K562 (cell line): ENCODE results near the gene CDCA5. TPM values are rescaled to one million over a fixed set of nuclear protein-coding genes. Genes with fewer than 3 reads are reported as not detected.

ENCODE experiments used
- ARID2 ChIP-seq: fragments of 450-650 bp; IDR thresholded peaks from 2 replicates; pipeline ENCODE4 v1.6.1; 2017; ENCODE audit warnings: antibody characterized with exemption, mild to moderate bottlenecking
- ATF4 ChIP-seq: fragments of 450-650 bp; formaldehyde crosslinking; IDR thresholded peaks from 2 replicates; pipeline ENCODE4 v1.4.0; 2022; ENCODE audit warnings: mild to moderate bottlenecking, moderate library complexity
- CBX8 ChIP-seq: fragments of 200-600 bp; sonication (generic); IDR thresholded peaks from 2 replicates; pipeline ENCODE4 v1.6.1; 2012; ENCODE audit warnings: borderline replicate concordance, mixed run types, low read depth, mild to moderate bottlenecking, moderate library complexity, mixed read lengths, low read length, control low read depth, inconsistent platforms; ENCODE audit not compliant: poor library complexity, severe bottlenecking; ENCODE audit errors: extremely low read depth
- EP400 ChIP-seq: fragments of 450-650 bp; IDR thresholded peaks from 2 replicates; pipeline ENCODE4 v1.6.1; 2017; ENCODE audit warnings: antibody characterized with exemption, mild to moderate bottlenecking, moderate library complexity
- GATAD2B ChIP-seq: fragments of 450-650 bp; IDR thresholded peaks from 2 replicates; pipeline ENCODE4 v1.6.1; 2017; ENCODE audit warnings: mild to moderate bottlenecking, borderline replicate concordance
- HBP1 ChIP-seq: fragments of 450-650 bp; formaldehyde crosslinking; IDR thresholded peaks from 2 replicates; pipeline ENCODE4 v1.4.0; 2022; ENCODE audit warnings: missing genetic modification characterization
- HNRNPK ChIP-seq: fragments of 200-400 bp; formaldehyde crosslinking; IDR thresholded peaks from one replicate; pipeline ENCODE4 v1.6.1; 2018; ENCODE audit warnings: mild to moderate bottlenecking, low read depth, low read length; ENCODE audit not compliant: poor library complexity, severe bottlenecking
- RNF219 ChIP-seq: fragments of 250-450 bp; sonication (Bioruptor Pico); IDR thresholded peaks from 2 replicates; pipeline ENCODE4 v1.5.0; 2022; ENCODE audit warnings: mild to moderate bottlenecking
- SMARCE1 ChIP-seq: fragments of 450-650 bp; IDR thresholded peaks from 2 replicates; pipeline ENCODE4 v1.7.1; 2016; ENCODE audit warnings: mild to moderate bottlenecking
- STAT6 ChIP-seq: sonication (generic); formaldehyde crosslinking; IDR thresholded peaks from 2 replicates; pipeline ENCODE4 v1.8.1; 2023; ENCODE audit warnings: mild to moderate bottlenecking, missing genetic modification reagents
- USF2 ChIP-seq: sonication (generic); formaldehyde crosslinking; IDR thresholded peaks from 2 replicates; pipeline ENCODE4 v1.5.0; 2020; ENCODE audit warnings: missing genetic modification reagents
- ZBTB7A ChIP-seq: IDR thresholded peaks from 2 replicates; pipeline ENCODE4 v1.6.1; 2011; ENCODE audit warnings: low read depth, mild to moderate bottlenecking, low read length, moderate library complexity, borderline replicate concordance; ENCODE audit not compliant: control insufficient read depth
- ZNF354B ChIP-seq: fragments of 250-450 bp; sonication (Bioruptor Pico); IDR thresholded peaks from 2 replicates; pipeline ENCODE4 v1.4.0; 2020
- ZNF707 ChIP-seq: fragments of 250-450 bp; sonication (Bioruptor Pico); conservative IDR thresholded peaks from 2 replicates; pipeline ENCODE4 v1.8.0; 2022; ENCODE audit warnings: inconsistent platforms, mild to moderate bottlenecking, moderate library complexity
- ZNF717 ChIP-seq: fragments of 250-450 bp; sonication (Bioruptor Pico); IDR thresholded peaks from 2 replicates; pipeline ENCODE4 v1.5.0; 2021
- ZNF740 ChIP-seq, 3 experiments: fragments of 200-800 bp in 1 of 3; sonication (Bioruptor generic) in 1 of 3; sonication (generic) in 1 of 3; formaldehyde crosslinking in 1 of 3; IDR thresholded peaks; 2 replicates each; pipeline versions ENCODE4 v1.6.1 to v1.8.0; 2016 to 2022; ENCODE audit warnings: mild to moderate bottlenecking in 2 of 3, missing compliant biosample characterization in 2 of 3, missing genetic modification characterization in 2 of 3, missing genetic modification reagents in 1 of 3
- polyA plus RNA-seq, 8 experiments: library from polyadenylated mRNA; depleted of rRNA in 4 of 8; stranded (reverse) in 5 of 8; unstranded in 3 of 8; fragments of >200 nt; fragmentation: Nextera tagmentation in 2 of 8; fragmentation: Illumina TruSeq in 1 of 8; extraction: Ambion mirVana in 2 of 8; extraction: Trizol in 1 of 8; gene quantifications; 2 replicates each; pipeline versions ENCODE4 v1.2.1 to v1.2.3, GENCODE V29; 2011 to 2014; ENCODE audit warnings: inconsistent platforms in 1 of 8, missing spikeins in 1 of 8
- total RNA-seq, 7 experiments: library from RNA; depleted of rRNA in 6 of 7; stranded (reverse); fragments of >200 nt in 6 of 7; fragmentation: Illumina TruSeq in 2 of 7; extraction: Trizol in 2 of 7; gene quantifications; 2 replicates each; pipeline versions ENCODE4 v1.2.1 to v1.2.3, GENCODE V29; 2011 to 2021; ENCODE audit warnings: low replicate concordance in 1 of 7

The CDCA5 gene
- total and polyA plus RNA-seq, 9 of the 15 experiments (the other 6 are each of a cell fraction or from before 2014, with no cell fraction given) = 18.9 to 94.3 (median 64.6) TPM

GRCh38 chr11:65117206-65118096, 33.6 kb upstream of the CDCA5 start, which contains the start of gene ZNHIT2 (continued):
- TF ChIP-seq HNRNPK (no peak), ZNF707 (CRISPR knock-in tag) (no peak), ZBTB7A (no peak; the same call in 1 of the 2 replicates), HBP1 (CRISPR knock-in tag) (no peak), STAT6 (CRISPR knock-in tag) (0 out of 2 replicates have a peak, but pooled peaks have one; percentile 29), ZNF740 (CRISPR knock-in tag; IDR thresholded peaks at IDR 0.05) (no peak), ZNF740 (tag; IDR thresholded peaks at IDR 0.05) (no peak), EP400 (peak; percentile 91), ZNF354B (no peak), GATAD2B (no peak), ATF4 (CRISPR knock-in tag) (0 out of 2 replicates have a peak, but pooled peaks have one; percentile 45), ZNF717 (no peak), CBX8 (no peak), USF2 (CRISPR knock-in tag) (no peak), RNF219 (CRISPR knock-in tag) (no peak), SMARCE1 (no peak), ARID2 (peak; percentile 26; the same call in 1 of the 2 replicates)
